ENCODE results near the gene HGD. TPM values are rescaled to one million over a fixed set of nuclear protein-coding genes. Genes with fewer than 3 reads are reported as not detected.

HGD gene
- total RNA-seq, 1 experiment from 2014 or later: 0.59 TPM

DNA sequence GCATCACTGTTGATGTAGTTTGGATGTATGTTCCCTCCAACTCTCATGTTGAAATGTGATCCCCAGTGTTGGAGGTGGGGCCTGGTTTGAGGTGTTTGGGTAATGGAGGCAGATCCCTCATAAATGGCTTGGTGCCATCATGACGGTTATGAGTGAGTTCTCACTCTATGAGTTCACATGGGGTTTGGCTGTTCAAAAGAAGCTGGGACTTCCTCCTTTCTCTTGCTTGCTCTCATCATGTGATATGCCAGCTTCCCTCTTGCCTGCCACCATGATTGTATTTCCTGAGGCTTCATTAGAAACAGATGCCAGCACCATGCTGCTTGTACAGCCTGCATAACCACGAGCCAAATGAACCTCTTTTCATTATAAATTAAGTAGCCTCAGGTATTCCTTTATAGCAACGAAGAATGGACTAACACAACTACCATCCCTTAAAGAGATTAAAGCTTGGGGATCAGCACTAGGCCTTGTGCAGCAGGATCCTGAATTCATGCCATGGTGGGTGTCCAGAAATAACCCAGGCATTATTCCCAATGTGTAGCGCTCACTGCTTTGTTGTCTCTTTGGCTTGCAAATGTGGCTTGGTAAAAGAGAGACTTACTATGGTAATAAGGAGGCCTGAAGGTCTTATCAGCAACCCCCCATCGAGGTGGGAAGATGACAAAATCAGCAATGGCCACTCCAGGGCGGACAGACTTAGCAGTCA is 44.0 kb downstream of the HGD start:
- Histone ChIP-seq H3K27ac (ENCODE audit: low read depth, low read length) (no peak overlapping the region), H3K9ac (ENCODE audit: low read length) (no peak overlapping the region), H3K4me1 (ENCODE audit: control insufficient read depth in 1 of 2, insufficient read depth in 2 of 2, low read length in 2 of 2) (peaks cover 0 to 6% of the 10 kb centered on the region in 2 experiments; a peak in 1 of 4 replicates), H3K4me2 (ENCODE audit: low read length) (no peak overlapping the region), H3K27me3 (ENCODE audit: insufficient read depth, low read length) (no peaks in the 10 kb centered on the region), H3K79me2 (ENCODE audit: insufficient read depth, low read length) (no peaks in the 10 kb centered on the region), H3K9me3 (ENCODE audit: control insufficient read depth in 1 of 2, insufficient read depth in 1 of 2, low read depth in 1 of 2, low read length in 2 of 2) (no peaks in the 10 kb centered on the region), H3K36me3 (ENCODE audit: control insufficient read depth in 1 of 2, insufficient read depth in 2 of 2, low read length in 2 of 2) (no peaks in the 10 kb centered on the region), H3K4me3 (replicated peaks in 1 of 2; ENCODE audit: low read depth in 1 of 2, low read length in 2 of 2) (no peak overlapping the region), H2AFZ (ENCODE audit: low read depth, low read length, poor library complexity, severe bottlenecking) (no peak overlapping the region), H4K20me1 (ENCODE audit: insufficient read depth) (no peaks in the 10 kb centered on the region), H3K9me2 (ENCODE audit: insufficient read depth) (no peaks in the 10 kb centered on the region)
- DNase-seq (ENCODE audit: low read depth, low spot score) (no peak), ATAC-seq (no peak)
- CTCF ChIA-PET: no interaction called here
- RAD21 ChIA-PET (ENCODE audit: low non-redundant PET in 1 of 2, low total read pairs in 2 of 2, uncharacterized antibody in 2 of 2, unreplicated experiment in 2 of 2): no interaction called here
- BruUV-seq (replicated peaks): no TSS peak
- POLR2A ChIA-PET: no interaction called here
- intact Hi-C loops (cut with micrococcal nuclease): no loop called here
- TF ChIP-seq, protein P1, sequence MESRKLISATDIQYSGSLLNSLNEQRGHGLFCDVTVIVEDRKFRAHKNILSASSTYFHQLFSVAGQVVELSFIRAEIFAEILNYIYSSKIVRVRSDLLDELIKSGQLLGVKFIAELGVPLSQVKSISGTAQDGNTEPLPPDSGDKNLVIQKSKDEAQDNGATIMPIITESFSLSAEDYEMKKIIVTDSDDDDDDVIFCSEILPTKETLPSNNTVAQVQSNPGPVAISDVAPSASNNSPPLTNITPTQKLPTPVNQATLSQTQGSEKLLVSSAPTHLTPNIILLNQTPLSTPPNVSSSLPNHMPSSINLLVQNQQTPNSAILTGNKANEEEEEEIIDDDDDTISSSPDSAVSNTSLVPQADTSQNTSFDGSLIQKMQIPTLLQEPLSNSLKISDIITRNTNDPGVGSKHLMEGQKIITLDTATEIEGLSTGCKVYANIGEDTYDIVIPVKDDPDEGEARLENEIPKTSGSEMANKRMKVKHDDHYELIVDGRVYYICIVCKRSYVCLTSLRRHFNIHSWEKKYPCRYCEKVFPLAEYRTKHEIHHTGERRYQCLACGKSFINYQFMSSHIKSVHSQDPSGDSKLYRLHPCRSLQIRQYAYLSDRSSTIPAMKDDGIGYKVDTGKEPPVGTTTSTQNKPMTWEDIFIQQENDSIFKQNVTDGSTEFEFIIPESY (IDR thresholded peaks at IDR 0.05; ENCODE audit: extremely low read depth, insufficient replicate concordance, low read length): no peak
- no peak for TF ChIP-seq CBX3 (IDR thresholded peaks at IDR 0.05; ENCODE audit: low read depth)
- TF ChIP-seq ZNF274 (IDR thresholded peaks at IDR 0.05; ENCODE audit: low read depth, low read length): no peak
- TF ChIP-seq ZFX (IDR thresholded peaks at IDR 0.05): no peak
- TF ChIP-seq SIN3A (IDR thresholded peaks at IDR 0.05; ENCODE audit: low read depth): no peak
- TF ChIP-seq POLR2AphosphoS5 (IDR thresholded peaks at IDR 0.05; ENCODE audit: low read depth, low read length): no peak
- TF ChIP-seq, protein P2, sequence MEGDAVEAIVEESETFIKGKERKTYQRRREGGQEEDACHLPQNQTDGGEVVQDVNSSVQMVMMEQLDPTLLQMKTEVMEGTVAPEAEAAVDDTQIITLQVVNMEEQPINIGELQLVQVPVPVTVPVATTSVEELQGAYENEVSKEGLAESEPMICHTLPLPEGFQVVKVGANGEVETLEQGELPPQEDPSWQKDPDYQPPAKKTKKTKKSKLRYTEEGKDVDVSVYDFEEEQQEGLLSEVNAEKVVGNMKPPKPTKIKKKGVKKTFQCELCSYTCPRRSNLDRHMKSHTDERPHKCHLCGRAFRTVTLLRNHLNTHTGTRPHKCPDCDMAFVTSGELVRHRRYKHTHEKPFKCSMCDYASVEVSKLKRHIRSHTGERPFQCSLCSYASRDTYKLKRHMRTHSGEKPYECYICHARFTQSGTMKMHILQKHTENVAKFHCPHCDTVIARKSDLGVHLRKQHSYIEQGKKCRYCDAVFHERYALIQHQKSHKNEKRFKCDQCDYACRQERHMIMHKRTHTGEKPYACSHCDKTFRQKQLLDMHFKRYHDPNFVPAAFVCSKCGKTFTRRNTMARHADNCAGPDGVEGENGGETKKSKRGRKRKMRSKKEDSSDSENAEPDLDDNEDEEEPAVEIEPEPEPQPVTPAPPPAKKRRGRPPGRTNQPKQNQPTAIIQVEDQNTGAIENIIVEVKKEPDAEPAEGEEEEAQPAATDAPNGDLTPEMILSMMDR (IDR thresholded peaks at IDR 0.05 in 2 of 3, conservative IDR thresholded peaks at IDR 0.05 in 1 of 3; ENCODE audit: borderline replicate concordance in 1 of 3, insufficient read depth in 1 of 3, low read depth in 2 of 3, low read length in 2 of 3): no peak
- TF ChIP-seq, protein P3, sequence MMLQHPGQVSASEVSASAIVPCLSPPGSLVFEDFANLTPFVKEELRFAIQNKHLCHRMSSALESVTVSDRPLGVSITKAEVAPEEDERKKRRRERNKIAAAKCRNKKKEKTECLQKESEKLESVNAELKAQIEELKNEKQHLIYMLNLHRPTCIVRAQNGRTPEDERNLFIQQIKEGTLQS (IDR thresholded peaks at IDR 0.05): no peak
- no peak for TF ChIP-seq RAD21 (IDR thresholded peaks at IDR 0.05; ENCODE audit: low read depth)
- no peak for TF ChIP-seq POLR2A (IDR thresholded peaks at IDR 0.05; ENCODE audit: borderline replicate concordance, extremely low read depth, insufficient read depth, insufficient read length)
- no peak for TF ChIP-seq CEBPB (IDR thresholded peaks at IDR 0.05; ENCODE audit: low read depth)
- TF ChIP-seq YY1 (IDR thresholded peaks at IDR 0.05; ENCODE audit: extremely low read depth, insufficient replicate concordance, low read depth, low read length): no peak
- no peak for TF ChIP-seq TCF7L2 (IDR thresholded peaks at IDR 0.05; ENCODE audit: borderline replicate concordance, extremely low read depth, insufficient read depth, insufficient read length)
- TF ChIP-seq EZH2 (IDR thresholded peaks at IDR 0.05): no peak
- TF ChIP-seq EGR1 (IDR thresholded peaks at IDR 0.05; ENCODE audit: low read depth): no peak
- no peak for TF ChIP-seq ELF1 (IDR thresholded peaks at IDR 0.05; ENCODE audit: borderline replicate concordance, low read depth)
- no peak for TF ChIP-seq SRF (IDR thresholded peaks at IDR 0.05; ENCODE audit: low read depth)
- TF ChIP-seq FOSL1 (IDR thresholded peaks at IDR 0.05; ENCODE audit: low read depth): no peak
- TF ChIP-seq EZH2phosphoT487 (IDR thresholded peaks at IDR 0.05; ENCODE audit: borderline replicate concordance): no peak
